GM18907 (cell line): ENCODE data around the gene IRF2.
A peak's percentile ranks its signal among the peaks of the same experiment; 100 is the strongest.

Source experiments
- ATAC-seq: cut with Tn5 transposase; IDR thresholded peaks from one replicate; pipeline ENCODE4 v1.9.1; 2021; ENCODE audit warnings: mild to moderate bottlenecking, moderate library complexity; ENCODE audit not compliant: unreplicated experiment

IRF2 gene

GRCh38 chr4:184451726-184452125, 22.6 kb downstream of the IRF2 start:
- ATAC-seq = no peak

- no peak for ATAC-seq
Observed at GRCh38 chr4:184450743-184451535, 23.4 kb downstream of the IRF2 start.

- no peak for ATAC-seq
Observed at GRCh38 chr4:184450045-184450444, 24.3 kb downstream of the IRF2 start.

GRCh38 chr4:184448821-184449220, 25.5 kb downstream of the IRF2 start:
- no peak for ATAC-seq

- ATAC-seq = no peak
Observed at GRCh38 chr4:184448141-184448540, 26.2 kb downstream of the IRF2 start.

GRCh38 chr4:184447664-184448063, 26.7 kb downstream of the IRF2 start:
- ATAC-seq = no peak

- ATAC-seq = no peak
Observed at GRCh38 chr4:184446132-184446658, 28.2 kb downstream of the IRF2 start.

GRCh38 chr4:184444953-184445309, 29.4 kb downstream of the IRF2 start:
- peak; percentile 73 for ATAC-seq

- no peak for ATAC-seq
Observed at GRCh38 chr4:184444215-184444952, 30.0 kb downstream of the IRF2 start.

GRCh38 chr4:184443318-184443717, 31.0 kb downstream of the IRF2 start:
- ATAC-seq = no peak

- ATAC-seq = no peak
Observed at GRCh38 chr4:184442314-184442635, 32.1 kb downstream of the IRF2 start.

- ATAC-seq = no peak
Observed at GRCh38 chr4:184441461-184442313, 32.7 kb downstream of the IRF2 start.

GRCh38 chr4:184440595-184441358, 33.6 kb downstream of the IRF2 start:
- ATAC-seq = no peak

GRCh38 chr4:184439856-184440594, 34.3 kb downstream of the IRF2 start:
- ATAC-seq = no peak

GRCh38 chr4:184439386-184439785, 35.0 kb downstream of the IRF2 start:
- ATAC-seq = no peak

GRCh38 chr4:184438375-184438774, 36.0 kb downstream of the IRF2 start:
- ATAC-seq = no peak

- no peak for ATAC-seq
Observed at GRCh38 chr4:184437565-184438265, 36.6 kb downstream of the IRF2 start.

GRCh38 chr4:184434501-184435066, 39.8 kb downstream of the IRF2 start:
- ATAC-seq = no peak

GRCh38 chr4:184434021-184434420, 40.3 kb downstream of the IRF2 start:
- no peak for ATAC-seq
